BJ (cell line): Measurements from ENCODE around the gene PDZD2. TPM values are rescaled to one million over a fixed set of nuclear protein-coding genes. Genes with fewer than 3 reads are reported as not detected.

ENCODE experiments used
- CTCF ChIA-PET: fragments of 350-600 bp; formaldehyde crosslinking; extraction: SDS; loops from one replicate; lab custom pipeline; 2021; ENCODE audit warnings: antibody characterized with exemption, inconsistent platforms; lab: Yijun Ruan, JAX
- POLR2A ChIA-PET: fragments of 300-600 bp; sonication (Branson Sonifier 250); formaldehyde crosslinking; extraction: SDS; loops from one replicate; lab custom pipeline; 2021; ENCODE audit warnings: antibody characterized with exemption; lab: Charles Lee
- DNase-seq: peaks from one replicate; pipeline ENCODE4 v3.0.0-alpha.2; 2011; ENCODE audit warnings: low read depth
- H3K27me3 ChIP-seq: 2 replicates; pipeline ENCODE4 v1.6.0; 2011; ENCODE audit warnings: low read length; ENCODE audit not compliant: control insufficient read depth, insufficient read depth
- H3K36me3 ChIP-seq: 2 replicates; pipeline ENCODE4 v1.5.1; 2011; ENCODE audit warnings: low read length; ENCODE audit not compliant: control insufficient read depth, insufficient read depth
- H3K4me3 ChIP-seq: 2 replicates; pipeline ENCODE4 v1.5.1; 2011; ENCODE audit warnings: low read depth, mild to moderate bottlenecking, control low read depth, low read length
- polyA plus RNA-seq: library from polyadenylated mRNA; depleted of rRNA; stranded (reverse); fragments of >200 nt; gene quantifications from 2 replicates; pipeline ENCODE4 v1.2.3, GENCODE V29; 2011
- TF ChIP-seq, protein P1 (sequence below): IDR thresholded peaks from 2 replicates; pipeline ENCODE4 v1.5.1; 2011; ENCODE audit warnings: low read depth, mild to moderate bottlenecking, control low read depth, inconsistent platforms, low read length, moderate library complexity; ENCODE audit not compliant: insufficient read depth

PDZD2 gene
- polyA plus RNA-seq, 1 experiment: 0.06 TPM

GRCh38 chr5:31847354-31847753 lies 208.4 kb downstream of the PDZD2 start:
- TF ChIP-seq, protein P1, sequence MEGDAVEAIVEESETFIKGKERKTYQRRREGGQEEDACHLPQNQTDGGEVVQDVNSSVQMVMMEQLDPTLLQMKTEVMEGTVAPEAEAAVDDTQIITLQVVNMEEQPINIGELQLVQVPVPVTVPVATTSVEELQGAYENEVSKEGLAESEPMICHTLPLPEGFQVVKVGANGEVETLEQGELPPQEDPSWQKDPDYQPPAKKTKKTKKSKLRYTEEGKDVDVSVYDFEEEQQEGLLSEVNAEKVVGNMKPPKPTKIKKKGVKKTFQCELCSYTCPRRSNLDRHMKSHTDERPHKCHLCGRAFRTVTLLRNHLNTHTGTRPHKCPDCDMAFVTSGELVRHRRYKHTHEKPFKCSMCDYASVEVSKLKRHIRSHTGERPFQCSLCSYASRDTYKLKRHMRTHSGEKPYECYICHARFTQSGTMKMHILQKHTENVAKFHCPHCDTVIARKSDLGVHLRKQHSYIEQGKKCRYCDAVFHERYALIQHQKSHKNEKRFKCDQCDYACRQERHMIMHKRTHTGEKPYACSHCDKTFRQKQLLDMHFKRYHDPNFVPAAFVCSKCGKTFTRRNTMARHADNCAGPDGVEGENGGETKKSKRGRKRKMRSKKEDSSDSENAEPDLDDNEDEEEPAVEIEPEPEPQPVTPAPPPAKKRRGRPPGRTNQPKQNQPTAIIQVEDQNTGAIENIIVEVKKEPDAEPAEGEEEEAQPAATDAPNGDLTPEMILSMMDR: no peak
- POLR2A ChIA-PET: no interaction called here
- no peak for DNase-seq
- CTCF ChIA-PET: interaction anchor here (0.8 to 1.1 kb wide), 3 partner anchors 22 to 229 kb away, joined by 3 to 4 read pairs (median 3); no protein-coding TSS in a partner anchor
- no peak overlapping the region for H3K4me3 ChIP-seq
- H3K36me3 ChIP-seq: no peaks in the 10 kb centered on the region
- no peaks in the 10 kb centered on the region for H3K27me3 ChIP-seq

DNA sequence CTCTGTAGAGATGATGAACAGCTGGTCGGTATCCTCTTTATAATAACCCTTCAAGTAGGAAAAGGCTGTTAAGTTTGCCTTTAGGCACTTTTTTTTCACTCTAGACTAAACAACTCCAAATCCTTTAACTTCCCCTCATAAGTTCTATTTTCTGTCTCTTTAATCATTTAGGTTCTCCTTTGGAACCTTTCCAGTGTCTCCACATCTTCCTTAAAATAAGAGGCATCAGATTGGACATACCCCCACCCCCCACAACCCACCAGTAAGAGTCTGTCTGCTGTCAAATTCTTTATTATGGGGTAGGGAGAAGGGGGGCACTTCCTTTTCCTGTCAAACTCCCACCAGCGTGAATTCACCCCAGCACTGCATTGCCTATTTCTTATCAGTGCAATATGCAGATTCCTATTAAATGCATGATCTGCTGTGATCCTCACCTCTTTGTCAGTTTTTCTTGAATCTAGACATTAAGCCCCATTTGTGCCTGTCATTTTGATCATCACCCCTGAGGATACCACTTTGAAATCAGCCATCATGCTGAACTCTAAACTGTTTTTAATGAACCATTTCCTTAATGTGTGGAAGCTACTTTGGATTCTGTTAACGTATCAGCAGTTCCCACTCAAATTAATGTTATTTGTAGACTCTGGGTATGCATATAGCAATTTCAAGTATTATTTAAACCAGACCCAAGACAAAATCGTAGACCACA lies 212.2 kb downstream of the PDZD2 start:
- POLR2A ChIA-PET: no interaction called here
- H3K27me3 ChIP-seq: peaks cover 14% of the 10 kb centered on the region
- CTCF ChIA-PET: interaction anchor here (1.6 kb wide), 1 partner anchor 14 kb away, joined by 3 read pairs; no protein-coding TSS in a partner anchor
- DNase-seq: no peak
- no peaks in the 10 kb centered on the region for H3K36me3 ChIP-seq
- no peak overlapping the region for H3K4me3 ChIP-seq
- TF ChIP-seq, protein P1: no peak

GRCh38 chr5:31853398-31854135 lies 214.6 kb downstream of the PDZD2 start:
- TF ChIP-seq, protein P1: no peak
- ChIA-PET CTCF (interaction anchor here (0.8 to 2.8 kb wide), 5 partner anchors 28 to 239 kb away, joined by 3 to 13 read pairs (median 4); no protein-coding TSS in a partner anchor), POLR2A (no interaction called here)
- Histone ChIP-seq H3K4me3 (no peak overlapping the region), H3K27me3 (peaks cover 17% of the 10 kb centered on the region), H3K36me3 (no peaks in the 10 kb centered on the region)
- no peak for DNase-seq

GRCh38 chr5:31854181-31855133 lies 215.5 kb downstream of the PDZD2 start:
- TF ChIP-seq, protein P1: no peak
- Histone ChIP-seq H3K36me3 (no peaks in the 10 kb centered on the region), H3K4me3 (peak overlapping the region; percentile 33), H3K27me3 (peaks cover 17% of the 10 kb centered on the region)
- ChIA-PET CTCF (interaction anchor here (1.0 to 2.8 kb wide), 6 partner anchors 29 to 239 kb away, joined by 3 to 13 read pairs (median 4); no protein-coding TSS in a partner anchor), POLR2A (interaction anchor here (0.6 kb wide), 1 partner anchor 180 kb away, joined by 16 read pairs; no protein-coding TSS in a partner anchor)
- DNase-seq: no peak
